Stimulated activated memory B cell treated with anti-CD40 and anti-IgM and Interleukin-4, amounts not matched to agents 10 μg/mL and 1 μg/mL and 100 μg/mL, for 72 hours (primary cell): ENCODE results near the gene DGKA.

Source experiments
- ATAC-seq: fragments of 150-1000 bp; cut with Tn5 transposase; 2 replicates; pipeline ENCODE4 v1.10.0; 2021
- H3K27ac Mint-ChIP-seq: one replicate; pipeline ENCODE4 v1.8.0; 2022; ENCODE audit warnings: mild to moderate bottlenecking, mixed read lengths
- H3K27me3 Mint-ChIP-seq: one replicate; pipeline ENCODE4 v1.8.0; 2022; ENCODE audit warnings: mixed read lengths
- H3K36me3 Mint-ChIP-seq: one replicate; pipeline ENCODE4 v1.8.0; 2022; ENCODE audit warnings: mixed read lengths
- H3K4me1 Mint-ChIP-seq: one replicate; pipeline ENCODE4 v1.8.0; 2022; ENCODE audit warnings: mixed read lengths
- H3K4me3 Mint-ChIP-seq: one replicate; pipeline ENCODE4 v1.8.0; 2022; ENCODE audit warnings: mild to moderate bottlenecking, moderate library complexity, mixed read lengths
- H3K9me3 Mint-ChIP-seq: one replicate; pipeline ENCODE4 v1.8.0; 2022; ENCODE audit warnings: mixed read lengths

Gene DGKA

DNA sequence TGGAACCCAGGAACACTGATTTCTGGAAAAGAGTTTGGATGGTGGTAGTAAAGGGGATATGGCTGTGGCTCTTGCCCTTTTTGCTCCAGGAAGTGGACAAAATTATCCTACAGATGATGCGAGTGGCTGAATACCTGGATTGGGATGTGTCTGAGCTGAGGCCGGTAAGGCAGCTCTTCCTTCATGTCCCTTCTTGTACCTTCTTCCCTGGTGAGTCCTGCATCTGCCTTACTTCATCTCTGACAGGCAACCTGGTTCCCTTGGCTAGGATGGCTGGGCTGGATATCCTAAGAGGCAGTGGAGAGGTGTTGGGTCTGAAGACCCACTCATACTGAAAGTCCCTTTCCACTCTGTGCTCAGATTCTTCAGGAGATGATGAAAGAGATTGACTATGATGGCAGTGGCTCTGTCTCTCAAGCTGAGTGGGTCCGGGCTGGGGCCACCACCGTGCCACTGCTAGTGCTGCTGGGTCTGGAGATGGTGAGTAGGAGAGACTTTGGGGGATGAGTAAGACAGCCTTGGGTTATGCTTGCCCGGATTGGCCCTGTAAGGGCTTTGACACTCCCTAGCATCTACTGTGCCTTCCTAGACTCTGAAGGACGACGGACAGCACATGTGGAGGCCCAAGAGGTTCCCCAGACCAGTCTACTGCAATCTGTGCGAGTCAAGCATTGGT is 8.0 kb downstream of the DGKA start:
- Mint-ChIP-seq H3K9me3 (no peaks in the 10 kb centered on the region), H3K4me1 (peaks cover 41% of the 10 kb centered on the region), H3K27ac (peak overlapping the region; percentile 33), H3K36me3 (peaks cover 64% of the 10 kb centered on the region), H3K27me3 (no peaks in the 10 kb centered on the region), H3K4me3 (no peak overlapping the region)
- ATAC-seq = no peak

DNA sequence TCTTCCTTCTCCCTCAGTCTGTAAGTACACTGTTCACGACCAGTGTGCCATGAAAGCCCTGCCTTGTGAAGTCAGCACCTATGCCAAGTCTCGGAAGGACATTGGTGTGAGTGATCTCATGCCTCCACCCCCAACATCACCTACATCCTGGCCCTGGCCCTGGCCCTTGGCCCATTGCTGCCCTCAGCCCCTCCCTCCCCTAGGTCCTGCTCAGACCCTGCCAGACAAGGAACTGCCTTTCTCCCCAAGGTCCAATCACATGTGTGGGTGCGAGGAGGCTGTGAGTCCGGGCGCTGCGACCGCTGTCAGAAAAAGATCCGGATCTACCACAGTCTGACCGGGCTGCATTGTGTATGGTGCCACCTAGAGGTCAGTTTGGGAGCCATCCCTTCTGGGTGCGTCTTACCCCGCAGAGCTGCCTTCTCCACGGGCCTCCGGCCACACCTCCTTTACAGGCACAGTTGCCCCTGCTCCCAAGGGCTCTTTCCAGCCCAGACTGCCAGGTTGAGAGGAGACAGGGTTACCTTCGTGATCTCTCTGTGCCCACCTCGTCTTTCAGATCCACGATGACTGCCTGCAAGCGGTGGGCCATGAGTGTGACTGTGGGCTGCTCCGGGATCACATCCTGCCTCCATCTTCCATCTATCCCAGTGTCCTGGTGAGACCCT is 9.2 kb downstream of the DGKA start:
- peak; percentile 97 for ATAC-seq
- Mint-ChIP-seq H3K27ac (peak overlapping the region; percentile 35), H3K9me3 (no peaks in the 10 kb centered on the region), H3K4me3 (no peak overlapping the region), H3K4me1 (peaks cover 29% of the 10 kb centered on the region), H3K27me3 (no peaks in the 10 kb centered on the region), H3K36me3 (peaks cover 76% of the 10 kb centered on the region)

DNA sequence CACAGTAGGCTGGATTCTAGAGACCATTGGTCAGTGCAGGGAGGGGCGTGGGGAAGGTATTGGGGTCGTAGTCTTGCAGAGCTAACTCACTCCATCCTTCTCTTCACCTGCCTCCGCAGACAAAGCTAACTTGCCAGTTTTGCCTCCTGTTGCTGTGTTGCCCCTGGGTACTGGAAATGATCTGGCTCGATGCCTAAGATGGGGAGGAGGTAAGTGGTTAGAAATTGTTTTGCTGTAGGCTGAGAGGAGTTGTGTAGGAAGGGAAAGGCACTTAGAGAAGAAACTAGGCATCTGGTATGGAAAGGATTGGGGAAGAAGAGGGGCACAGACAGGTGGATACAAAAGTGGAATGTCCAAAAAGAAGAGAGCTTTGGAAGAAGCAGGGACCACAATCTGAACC is 11.1 kb downstream of the DGKA start:
- no peak for ATAC-seq
- no peak overlapping the region for H3K27ac Mint-ChIP-seq
- H3K36me3 Mint-ChIP-seq = peaks cover 82% of the 10 kb centered on the region
- H3K4me1 Mint-ChIP-seq = peaks cover 18% of the 10 kb centered on the region
- H3K27me3 Mint-ChIP-seq = no peaks in the 10 kb centered on the region
- H3K4me3 Mint-ChIP-seq = no peak overlapping the region
- no peaks in the 10 kb centered on the region for H3K9me3 Mint-ChIP-seq

DNA sequence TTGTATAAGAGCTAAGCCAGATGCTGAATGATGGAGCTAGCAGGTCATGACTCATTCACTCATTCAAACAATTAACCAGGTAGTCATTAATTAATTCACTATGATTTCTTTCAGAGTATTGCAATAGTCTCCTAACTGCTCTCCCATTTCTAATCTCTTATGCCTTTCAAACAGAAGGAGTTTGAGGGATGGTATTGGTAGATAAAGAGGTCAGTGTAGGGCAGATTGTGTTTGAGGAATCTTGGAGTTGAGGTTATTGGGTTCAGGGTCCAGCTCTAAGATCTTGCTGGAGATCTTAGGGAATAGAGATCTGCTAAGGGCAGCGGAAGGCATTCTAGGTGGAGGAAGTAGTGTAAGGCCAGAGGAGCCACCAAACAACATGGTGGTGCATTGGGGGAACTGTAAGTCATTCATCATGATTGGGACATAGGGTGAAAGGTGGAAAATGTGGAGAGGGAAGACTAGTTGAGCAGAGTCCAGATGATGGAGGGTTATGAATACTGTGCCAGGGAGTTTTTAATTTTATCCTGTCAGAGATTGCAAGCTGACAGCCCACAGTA is 11.7 kb downstream of the DGKA start:
- Mint-ChIP-seq H3K27me3 (no peaks in the 10 kb centered on the region), H3K4me1 (peaks cover 13% of the 10 kb centered on the region), H3K4me3 (no peak overlapping the region), H3K9me3 (no peaks in the 10 kb centered on the region), H3K27ac (no peak overlapping the region), H3K36me3 (peaks cover 80% of the 10 kb centered on the region)
- no peak for ATAC-seq

DNA sequence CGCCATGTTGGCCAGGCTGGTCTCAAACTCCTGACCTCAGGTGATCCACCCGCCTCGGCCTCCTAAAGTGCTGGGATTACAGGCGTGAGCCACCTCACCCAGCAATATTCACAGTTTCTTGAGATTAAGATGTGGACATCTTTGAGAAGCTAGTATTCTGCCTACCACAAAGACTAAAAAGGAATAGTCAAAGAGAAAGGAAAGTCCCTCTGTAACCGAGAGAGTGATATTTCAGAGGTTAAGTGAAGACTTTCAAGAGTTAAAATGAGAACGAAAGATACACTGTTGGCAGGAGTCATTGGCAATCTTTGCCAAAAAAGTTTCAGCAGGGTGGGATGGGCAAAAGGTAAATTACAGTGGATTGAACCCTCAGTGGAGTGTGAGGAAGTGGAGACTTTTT is 15.6 kb downstream of the DGKA start:
- no peaks in the 10 kb centered on the region for H3K9me3 Mint-ChIP-seq
- H3K27me3 Mint-ChIP-seq = no peaks in the 10 kb centered on the region
- H3K27ac Mint-ChIP-seq = peak overlapping the region; percentile 40
- H3K4me1 Mint-ChIP-seq = no peaks in the 10 kb centered on the region
- peaks cover 65% of the 10 kb centered on the region for H3K36me3 Mint-ChIP-seq
- no peak for ATAC-seq
- H3K4me3 Mint-ChIP-seq = no peak overlapping the region

DNA sequence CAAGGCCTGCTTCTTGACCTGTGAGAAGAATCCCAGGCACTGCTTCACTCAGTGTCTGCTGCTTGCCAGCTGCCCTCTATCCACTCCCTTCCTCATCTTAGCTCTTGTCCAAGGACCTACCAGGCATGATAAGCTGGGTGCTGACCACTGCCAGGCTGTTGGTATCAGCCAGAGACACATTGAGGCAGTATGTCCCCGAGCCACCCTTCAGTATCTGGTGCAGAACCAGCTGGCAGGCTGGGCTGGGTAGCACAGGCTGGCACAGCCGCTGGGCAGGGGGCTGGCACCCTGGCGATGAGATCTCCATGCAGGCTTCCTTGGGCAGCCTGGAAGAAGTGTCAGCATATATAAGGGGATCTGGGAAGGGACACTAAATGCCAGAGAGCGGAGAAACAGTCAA is 24.4 kb downstream of the DGKA start:
- Mint-ChIP-seq H3K36me3 (peaks cover 31% of the 10 kb centered on the region), H3K9me3 (no peaks in the 10 kb centered on the region), H3K27me3 (no peaks in the 10 kb centered on the region), H3K4me1 (peaks cover 5% of the 10 kb centered on the region), H3K4me3 (no peak overlapping the region), H3K27ac (peak overlapping the region; percentile 44)
- no peak for ATAC-seq

DNA sequence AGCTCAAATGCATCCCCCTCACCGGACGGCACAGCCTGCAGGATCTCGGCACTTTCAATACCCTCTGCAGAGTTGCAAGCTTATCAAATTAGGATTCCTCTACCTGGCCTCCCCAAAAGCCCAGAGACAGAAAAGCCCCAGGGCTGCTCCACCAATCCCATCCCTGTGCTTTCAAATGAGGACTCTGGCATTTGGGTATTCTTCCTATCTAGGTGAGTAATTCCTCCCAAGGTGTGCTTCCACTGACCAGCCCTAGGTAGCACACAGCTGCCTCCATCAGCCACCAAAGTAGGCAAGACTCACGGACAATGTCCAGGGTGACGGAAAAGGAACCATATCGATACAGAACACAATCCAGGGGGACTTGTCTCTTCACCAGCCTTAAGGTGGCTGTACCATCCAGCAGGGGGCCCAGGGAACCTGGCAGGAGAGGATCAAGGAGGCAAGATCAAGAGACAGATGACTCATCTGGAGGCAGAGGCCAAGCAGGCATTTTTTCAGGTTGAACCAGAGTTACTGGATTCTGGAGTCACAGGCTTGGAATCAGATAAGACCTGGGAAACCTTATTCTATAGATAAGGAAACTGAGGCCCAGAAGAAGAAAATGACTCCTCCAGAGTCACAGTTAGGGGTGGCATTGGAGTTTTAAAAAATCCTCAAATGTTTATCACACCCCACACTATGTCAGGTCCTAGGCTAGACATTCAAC is 25.0 kb downstream of the DGKA start:
- Mint-ChIP-seq H3K36me3 (peaks cover 31% of the 10 kb centered on the region), H3K27me3 (no peaks in the 10 kb centered on the region)

DNA sequence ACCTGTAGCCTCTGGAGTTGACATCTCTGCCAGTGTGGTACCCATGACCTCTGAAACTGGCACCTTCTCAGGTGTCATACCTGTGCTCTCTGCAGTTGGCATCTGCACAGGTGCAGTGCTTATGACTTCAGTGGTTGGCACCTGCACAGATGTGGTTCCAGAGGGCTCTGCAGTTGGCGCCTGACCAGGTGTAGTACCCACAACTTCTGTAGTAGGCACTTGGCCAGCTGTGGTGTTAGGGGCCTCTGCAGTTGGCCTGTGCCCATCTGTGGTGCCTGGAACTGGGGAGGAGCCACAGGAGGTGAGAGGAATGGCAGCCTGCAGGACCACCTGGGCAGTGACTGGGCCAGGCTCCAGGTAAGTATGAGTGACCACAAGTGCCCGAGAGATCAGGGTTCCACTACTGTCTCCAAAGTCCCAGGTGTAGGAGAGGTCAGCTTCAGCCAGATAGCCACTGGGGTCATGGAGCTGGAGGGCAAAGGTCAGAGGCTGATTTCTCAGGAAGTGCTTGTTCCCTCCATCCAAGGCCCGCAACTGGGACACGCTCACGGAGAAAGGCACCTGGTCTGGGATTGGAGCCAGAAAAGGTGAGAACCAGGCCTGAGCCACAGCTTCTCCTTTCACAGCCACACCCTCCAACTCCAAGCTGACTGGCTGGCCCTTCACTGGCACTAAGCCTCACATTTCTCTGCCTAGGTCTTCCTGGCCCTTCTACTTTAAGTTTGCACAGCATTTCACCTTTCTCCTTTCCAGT is 26.3 kb downstream of the DGKA start:
- no peak for ATAC-seq
- no peaks in the 10 kb centered on the region for H3K27me3 Mint-ChIP-seq
- peaks cover 19% of the 10 kb centered on the region for H3K36me3 Mint-ChIP-seq
- peak overlapping the region; percentile 18 for H3K27ac Mint-ChIP-seq
- no peaks in the 10 kb centered on the region for H3K9me3 Mint-ChIP-seq
- H3K4me1 Mint-ChIP-seq = peaks cover 5% of the 10 kb centered on the region
- H3K4me3 Mint-ChIP-seq = no peak overlapping the region

More for the DNA sequence above, 25.0 kb downstream of the DGKA start:
- Mint-ChIP-seq H3K9me3 (no peaks in the 10 kb centered on the region), H3K4me3 (no peak overlapping the region), H3K27ac (peak overlapping the region; percentile 44), H3K4me1 (peaks cover 5% of the 10 kb centered on the region)
- ATAC-seq = peak; percentile 68

DNA sequence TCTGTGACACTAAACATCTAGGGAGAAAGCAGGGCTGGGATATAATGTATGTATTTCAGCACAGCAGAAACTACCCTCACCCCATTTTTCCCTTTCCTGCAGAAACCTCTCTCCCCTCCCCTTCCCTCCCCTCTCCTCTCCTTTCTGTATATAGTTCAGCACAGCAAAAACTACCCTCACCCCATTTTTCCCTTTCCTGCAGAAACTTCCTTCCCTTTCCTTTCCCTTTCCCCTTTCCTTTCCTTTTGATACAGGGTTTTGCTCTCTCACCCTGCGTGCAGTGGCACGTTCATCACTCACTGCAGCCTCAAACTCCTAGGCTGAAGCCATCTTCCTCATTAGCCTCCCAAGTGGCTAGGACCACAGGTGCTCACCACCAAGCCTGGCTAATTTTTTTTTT is 32.8 kb downstream of the DGKA start:
- H3K4me1 Mint-ChIP-seq = peaks cover 33% of the 10 kb centered on the region
- H3K4me3 Mint-ChIP-seq = no peak overlapping the region
- no peaks in the 10 kb centered on the region for H3K9me3 Mint-ChIP-seq
- no peak overlapping the region for H3K27ac Mint-ChIP-seq
- peaks cover 9% of the 10 kb centered on the region for H3K36me3 Mint-ChIP-seq
- no peaks in the 10 kb centered on the region for H3K27me3 Mint-ChIP-seq
- no peak for ATAC-seq

DNA sequence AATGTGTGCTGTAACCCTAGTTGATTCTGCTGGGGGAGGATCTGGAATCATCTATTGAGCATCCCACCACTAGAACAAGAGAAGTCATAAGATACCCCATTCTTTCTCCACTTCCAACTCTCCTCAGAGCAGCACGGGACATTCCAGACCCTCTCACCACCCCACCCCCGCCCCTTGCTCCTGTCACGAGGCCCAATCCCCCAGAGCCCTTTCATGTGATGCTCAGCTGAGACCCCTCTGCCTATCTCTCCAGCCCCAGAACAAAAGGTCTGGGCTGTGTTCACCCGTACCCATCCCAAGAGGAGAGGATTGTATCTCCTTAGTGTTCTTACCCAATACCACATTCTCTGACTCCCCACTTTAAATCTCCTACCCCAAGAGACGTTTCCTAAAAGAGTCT is 34.3 kb downstream of the DGKA start:
- no peak overlapping the region for H3K27ac Mint-ChIP-seq
- H3K4me3 Mint-ChIP-seq = no peak overlapping the region
- H3K4me1 Mint-ChIP-seq = peaks cover 35% of the 10 kb centered on the region
- no peak for ATAC-seq
- no peaks in the 10 kb centered on the region for H3K9me3 Mint-ChIP-seq
- peaks cover 10% of the 10 kb centered on the region for H3K36me3 Mint-ChIP-seq
- no peaks in the 10 kb centered on the region for H3K27me3 Mint-ChIP-seq

DNA sequence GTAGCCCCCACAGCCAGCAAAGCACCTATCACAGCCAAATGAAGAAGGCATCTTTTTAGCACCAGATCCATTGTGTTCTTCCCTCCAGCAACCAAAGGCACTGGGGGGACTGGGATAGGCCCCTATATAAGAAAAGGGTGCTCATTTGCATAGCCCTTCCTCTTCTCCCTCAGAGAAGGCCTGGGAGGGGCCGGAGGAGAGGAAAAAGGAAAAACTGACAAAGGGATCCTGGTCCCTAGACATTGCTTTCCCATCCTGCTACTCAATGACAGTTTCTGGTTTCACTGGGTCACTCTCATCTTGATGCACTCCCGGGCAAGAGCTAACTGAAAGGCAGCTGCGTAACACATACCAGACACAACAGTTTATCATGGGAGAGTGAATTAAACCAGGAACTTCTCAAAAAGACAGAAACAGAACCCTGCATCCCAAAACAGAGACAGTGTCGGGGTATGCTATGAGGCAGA is 35.0 kb downstream of the DGKA start, which contains the start of gene PMEL:
Gene PMEL, minus strand, starts transcription at position 102 of the 467 bp plus-strand sequence. Its CDS starts 31 bp downstream, at position 71.
- no peak for ATAC-seq
- Mint-ChIP-seq H3K4me3 (peak within 1 kb of the TSS; percentile 98), H3K9me3 (no peaks in the 10 kb centered on the region), H3K4me1 (peaks cover 42% of the 10 kb centered on the region), H3K27me3 (no peaks in the 10 kb centered on the region), H3K36me3 (peaks cover 15% of the 10 kb centered on the region), H3K27ac (peak within 1 kb of the TSS; percentile 91)

DNA sequence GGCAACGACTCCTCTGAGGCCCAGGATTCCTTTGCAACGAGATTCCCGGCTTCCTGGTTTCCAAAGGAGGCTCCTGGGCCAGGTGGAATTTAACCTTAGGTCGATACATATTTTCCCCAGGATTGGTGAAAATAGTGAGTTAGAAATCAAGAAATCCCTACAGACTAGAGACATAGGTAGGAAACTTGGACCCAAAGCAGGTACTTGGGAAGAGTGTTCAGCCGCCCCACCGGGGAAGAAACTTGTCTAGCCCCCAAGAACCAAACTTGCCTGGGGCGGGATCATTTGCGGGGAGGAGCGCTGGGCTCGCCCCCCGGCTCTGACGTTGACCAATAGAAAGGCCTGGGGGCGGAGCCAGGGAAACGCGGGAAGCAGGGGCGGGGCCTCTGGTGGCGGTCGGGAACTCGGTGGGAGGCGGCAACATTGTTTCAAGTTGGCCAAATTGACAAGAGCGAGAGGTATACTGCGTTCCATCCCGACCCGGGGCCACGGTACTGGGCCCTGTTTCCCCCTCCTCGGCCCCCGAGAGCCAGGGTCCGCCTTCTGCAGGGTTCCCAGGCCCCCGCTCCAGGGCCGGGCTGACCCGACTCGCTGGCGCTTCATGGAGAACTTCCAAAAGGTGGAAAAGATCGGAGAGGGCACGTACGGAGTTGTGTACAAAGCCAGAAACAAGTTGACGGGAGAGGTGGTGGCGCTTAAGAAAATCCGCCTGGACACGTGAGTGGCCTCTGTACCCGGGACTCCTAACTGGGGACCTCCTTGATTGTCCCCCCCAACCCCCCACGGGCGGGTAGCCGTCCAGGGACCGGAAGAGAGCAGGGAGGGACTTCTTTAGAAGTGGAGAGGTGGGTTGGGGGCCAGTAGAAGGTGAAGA is 35.7 kb downstream of the DGKA start, which contains the start of gene CDK2:
Gene CDK2, plus strand, starts transcription at position 423 of the 874 bp plus-strand sequence. Its CDS starts 179 bp downstream, at position 602.
- peak; percentile 94 for ATAC-seq
- peaks cover 49% of the 10 kb centered on the region for H3K4me1 Mint-ChIP-seq
- H3K36me3 Mint-ChIP-seq = peaks cover 15% of the 10 kb centered on the region
- H3K27me3 Mint-ChIP-seq = no peaks in the 10 kb centered on the region
- H3K9me3 Mint-ChIP-seq = no peaks in the 10 kb centered on the region
- H3K27ac Mint-ChIP-seq = peak within 1 kb of the TSS; percentile 91
- H3K4me3 Mint-ChIP-seq = peak within 1 kb of the TSS; percentile 98

DNA sequence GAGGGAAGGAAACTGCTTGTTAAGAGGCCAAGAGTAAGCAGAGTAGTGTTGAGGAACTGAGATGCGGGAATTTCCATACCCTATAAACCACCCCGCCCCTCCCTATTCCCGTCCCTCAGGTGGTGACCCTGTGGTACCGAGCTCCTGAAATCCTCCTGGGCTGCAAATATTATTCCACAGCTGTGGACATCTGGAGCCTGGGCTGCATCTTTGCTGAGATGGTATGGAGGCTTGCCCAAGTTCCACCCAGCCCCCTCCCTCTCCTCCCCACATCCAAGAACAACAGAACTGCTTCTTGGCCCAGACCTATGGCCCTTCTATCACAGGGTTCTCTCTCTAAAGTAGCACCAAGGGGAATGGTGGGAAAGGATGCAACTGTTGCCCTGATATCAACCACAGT is 38.4 kb downstream of the DGKA start:
- H3K9me3 Mint-ChIP-seq = no peaks in the 10 kb centered on the region
- peaks cover 15% of the 10 kb centered on the region for H3K36me3 Mint-ChIP-seq
- no peaks in the 10 kb centered on the region for H3K27me3 Mint-ChIP-seq
- no peak overlapping the region for H3K27ac Mint-ChIP-seq
- no peak for ATAC-seq
- peaks cover 51% of the 10 kb centered on the region for H3K4me1 Mint-ChIP-seq
- no peak overlapping the region for H3K4me3 Mint-ChIP-seq

DNA sequence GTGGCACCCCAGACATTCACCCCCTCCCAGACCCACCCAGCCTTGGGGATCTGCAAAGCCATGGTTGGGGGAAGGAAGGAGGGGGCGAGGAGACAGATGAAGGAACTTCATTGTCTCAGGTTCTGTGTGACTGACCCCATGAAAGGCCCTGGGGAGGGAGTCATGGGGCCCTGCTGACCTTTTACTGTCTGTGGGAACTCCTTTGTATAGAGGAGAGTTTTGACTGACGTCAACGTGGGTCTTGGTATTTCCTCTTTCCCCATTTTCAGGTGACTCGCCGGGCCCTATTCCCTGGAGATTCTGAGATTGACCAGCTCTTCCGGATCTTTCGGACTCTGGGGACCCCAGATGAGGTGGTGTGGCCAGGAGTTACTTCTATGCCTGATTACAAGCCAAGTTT is 39.8 kb downstream of the DGKA start:
- peaks cover 44% of the 10 kb centered on the region for H3K4me1 Mint-ChIP-seq
- peaks cover 15% of the 10 kb centered on the region for H3K36me3 Mint-ChIP-seq
- H3K9me3 Mint-ChIP-seq = no peaks in the 10 kb centered on the region
- ATAC-seq = no peak
- H3K27me3 Mint-ChIP-seq = no peaks in the 10 kb centered on the region
- peak overlapping the region; percentile 12 for H3K27ac Mint-ChIP-seq
- peak overlapping the region; percentile 28 for H3K4me3 Mint-ChIP-seq
